HK-2 (cell line): Measurements from ENCODE around the gene ECT2.
"Not testable (repeated sequence)": the region's sequence is repeated elsewhere in the genome, so short reads cannot be mapped to it uniquely, and the experiment has no call there.

Source experiments
- DNase-seq: peaks from one replicate; pipeline ENCODE4 v3.0.0-alpha.2; 2018; ENCODE audit not compliant: unreplicated experiment

Gene ECT2

DNA sequence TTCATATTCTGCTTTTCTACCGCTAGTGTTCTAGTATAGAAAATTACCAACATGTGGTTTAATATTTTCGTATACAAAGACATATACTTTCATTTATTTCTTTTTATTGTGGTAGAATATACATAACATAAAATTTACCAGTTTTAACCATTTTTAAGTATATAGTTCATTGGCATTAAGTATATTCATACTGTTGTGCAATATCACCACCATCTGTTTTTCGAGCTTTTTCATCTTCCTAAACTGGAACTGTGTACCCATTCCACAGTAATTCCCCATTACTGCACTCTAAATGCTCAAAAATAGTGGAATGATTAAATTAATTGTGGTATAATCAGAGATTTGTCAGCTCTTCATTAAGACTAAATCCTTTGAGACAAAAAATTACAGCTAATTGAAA is 62.9 kb downstream of the ECT2 start:
- DNase-seq = no peak

DNA sequence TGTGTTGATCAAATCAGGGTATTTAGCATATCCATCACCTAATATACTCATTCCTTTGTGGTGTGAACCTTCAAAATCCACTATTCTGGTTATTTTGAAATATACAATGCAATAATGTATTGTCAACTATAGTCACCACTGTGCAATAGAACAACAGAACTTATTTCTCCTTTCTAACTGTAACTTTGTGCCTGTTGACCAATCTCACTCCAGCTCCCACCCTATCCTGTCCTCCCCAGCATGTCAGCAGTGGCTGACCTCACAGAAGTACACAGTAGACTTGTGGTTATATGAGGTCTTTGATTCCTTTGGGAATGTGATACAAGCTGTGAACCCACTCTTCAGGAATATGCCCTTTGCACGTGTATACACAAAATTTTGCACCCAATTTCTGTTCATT is 64.2 kb downstream of the ECT2 start:
- DNase-seq = no peak

DNA sequence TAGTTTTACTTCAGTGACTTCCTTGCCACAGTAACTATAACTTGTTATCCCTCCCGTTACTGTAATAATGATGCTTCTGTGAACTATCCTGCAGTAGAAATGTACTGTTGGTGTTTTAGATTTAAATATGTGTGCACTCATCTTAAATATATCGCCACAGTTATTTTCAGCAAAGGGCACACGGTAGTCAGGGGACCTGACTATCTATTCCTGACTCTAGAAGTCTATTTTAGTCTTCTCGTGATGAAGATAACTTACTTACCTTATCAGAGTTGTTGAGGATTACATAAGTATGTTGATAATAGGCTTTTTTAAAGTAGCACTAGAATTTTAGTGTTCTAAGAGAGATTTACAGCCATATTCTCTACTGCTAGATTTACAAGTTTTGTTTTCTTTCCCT is 65.3 kb downstream of the ECT2 start:
- no peak for DNase-seq

DNA sequence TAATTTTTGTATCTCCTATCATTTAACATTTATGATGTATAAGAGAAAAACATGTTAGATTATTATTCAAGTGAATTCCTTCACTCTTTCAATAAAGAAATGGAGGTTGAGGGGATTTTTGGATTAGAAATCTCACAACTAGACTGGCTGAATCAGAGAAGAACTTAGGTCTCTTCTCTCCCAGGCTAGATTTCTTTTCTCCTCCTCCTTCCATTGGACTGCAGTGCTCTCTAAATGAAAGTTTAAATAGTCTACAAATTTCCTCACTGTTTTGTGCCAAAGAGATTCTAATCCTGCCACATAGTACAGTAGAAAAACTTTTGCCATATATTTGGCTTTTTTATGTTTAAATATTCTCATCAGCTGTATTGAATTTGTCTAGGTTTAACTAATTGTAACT is 65.8 kb downstream of the ECT2 start:
- no peak for DNase-seq

DNA sequence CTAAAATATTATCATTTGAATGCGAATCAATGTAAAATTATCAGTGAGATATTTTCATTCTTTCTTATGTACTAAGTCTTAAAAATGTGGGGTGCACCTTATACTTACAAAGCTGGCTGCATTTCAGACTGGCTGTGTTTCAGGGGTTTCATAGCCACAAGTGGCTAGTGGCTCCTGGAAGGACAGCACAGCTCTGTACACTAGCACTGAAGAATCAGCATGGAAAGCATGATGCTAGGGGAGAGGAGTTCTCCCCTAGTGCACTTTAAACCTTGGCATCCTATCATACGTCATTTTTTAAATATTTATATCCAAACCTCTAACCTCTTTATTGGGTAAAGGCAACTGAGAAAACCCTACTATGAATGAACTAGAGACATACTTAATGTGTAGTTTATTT is 66.4 kb downstream of the ECT2 start:
- no peak for DNase-seq

DNA sequence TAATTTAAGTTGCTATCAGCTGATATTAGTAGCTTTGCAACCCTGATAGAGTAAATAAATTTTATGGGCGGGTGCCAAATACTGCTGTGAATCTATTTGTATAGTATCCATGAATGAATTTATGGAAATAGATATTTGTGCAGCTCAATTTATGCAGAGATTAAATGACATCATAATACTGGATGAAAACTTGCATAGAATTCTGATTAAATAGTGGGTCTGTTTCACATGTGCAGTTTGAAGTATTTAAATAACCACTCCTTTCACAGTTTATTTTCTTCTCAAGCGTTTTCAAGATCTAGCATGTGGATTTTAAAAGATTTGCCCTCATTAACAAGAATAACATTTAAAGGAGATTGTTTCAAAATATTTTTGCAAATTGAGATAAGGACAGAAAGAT is 70.0 kb downstream of the ECT2 start:
- DNase-seq = no peak

DNA sequence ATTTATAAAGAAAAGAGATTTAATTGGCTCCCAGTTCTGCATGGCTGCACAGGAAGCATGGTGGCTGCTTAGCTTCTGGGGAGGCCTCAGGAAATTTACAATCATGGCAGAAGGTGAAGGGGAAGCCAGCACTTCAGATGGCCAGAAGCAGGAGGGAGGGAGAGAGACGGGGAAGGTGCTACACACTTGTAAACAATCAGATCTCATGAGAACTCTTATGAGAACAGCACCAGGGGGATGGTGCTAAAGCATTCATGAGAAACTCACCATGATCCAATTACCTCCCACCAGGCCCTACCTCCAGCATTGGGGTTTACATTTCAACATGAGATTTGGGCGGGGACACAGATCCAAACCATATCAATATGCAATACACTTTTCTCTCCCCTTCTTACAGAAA is 73.7 kb downstream of the ECT2 start:
- no peak for DNase-seq

DNA sequence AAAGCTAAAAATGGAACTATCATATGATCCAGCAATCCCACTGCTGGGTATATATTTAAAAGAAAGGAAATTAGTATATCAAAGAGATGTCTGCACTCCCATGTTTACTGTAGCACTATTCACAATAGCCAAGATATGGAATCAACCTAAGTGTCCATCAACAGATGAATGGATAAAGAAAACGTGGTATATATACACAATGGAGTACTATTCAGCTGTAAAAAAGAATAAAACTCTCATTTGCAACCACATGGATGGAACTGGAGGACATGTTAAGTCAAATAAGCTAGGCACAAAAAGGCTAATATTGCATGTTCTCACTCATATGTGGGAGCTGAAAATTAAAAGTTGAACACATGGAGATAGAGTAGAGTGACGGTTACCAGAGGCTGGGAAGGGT is 76.7 kb downstream of the ECT2 start:
- not testable (repeated sequence) for DNase-seq

DNA sequence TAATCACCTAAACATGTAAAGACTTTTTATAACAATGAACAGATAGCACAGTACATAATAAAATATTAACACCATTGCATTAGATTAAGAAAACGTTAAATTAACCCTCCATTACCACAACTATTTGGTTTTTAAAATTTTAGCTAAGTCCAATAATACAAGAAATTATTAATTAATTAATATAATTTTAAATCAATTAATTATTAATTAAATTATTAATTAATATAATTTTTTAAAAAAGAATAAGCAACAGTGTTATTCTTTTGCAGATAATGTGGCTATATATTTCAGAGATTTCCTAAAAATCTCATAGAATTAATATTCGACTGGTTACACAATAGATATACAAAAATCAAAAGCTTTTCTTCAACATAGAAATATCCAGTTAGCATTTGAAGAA is 82.5 kb downstream of the ECT2 start:
- DNase-seq = no peak

DNA sequence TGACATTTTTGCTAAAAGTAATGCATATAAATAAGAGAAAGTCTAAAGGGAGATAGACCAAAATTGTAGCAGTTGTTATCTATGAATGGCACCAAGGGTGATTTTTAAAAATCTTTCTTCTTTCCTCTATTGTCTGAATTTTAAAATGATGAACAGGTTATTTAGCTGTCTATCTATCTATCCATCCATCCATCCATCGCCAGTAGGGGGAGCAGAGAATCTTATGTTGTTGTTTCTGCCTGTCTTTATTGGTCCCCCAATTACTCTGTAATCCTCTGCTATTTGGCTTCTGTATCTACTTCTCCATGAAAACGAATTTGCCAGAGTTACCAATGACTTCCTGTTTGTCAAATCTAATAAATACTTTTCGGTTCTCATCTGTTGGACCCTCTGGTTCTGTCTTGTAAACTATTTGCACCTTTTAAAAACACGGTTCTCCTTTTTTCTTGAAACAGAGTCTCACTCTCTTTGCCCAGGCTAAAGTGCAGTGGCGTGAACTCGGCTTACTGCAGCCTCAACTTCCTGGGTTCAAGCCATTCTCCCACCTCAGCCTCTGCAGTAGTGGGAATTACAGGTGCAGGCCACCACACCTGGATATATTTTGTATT is 86.0 kb downstream of the ECT2 start:
- DNase-seq = peak; percentile 17

DNA sequence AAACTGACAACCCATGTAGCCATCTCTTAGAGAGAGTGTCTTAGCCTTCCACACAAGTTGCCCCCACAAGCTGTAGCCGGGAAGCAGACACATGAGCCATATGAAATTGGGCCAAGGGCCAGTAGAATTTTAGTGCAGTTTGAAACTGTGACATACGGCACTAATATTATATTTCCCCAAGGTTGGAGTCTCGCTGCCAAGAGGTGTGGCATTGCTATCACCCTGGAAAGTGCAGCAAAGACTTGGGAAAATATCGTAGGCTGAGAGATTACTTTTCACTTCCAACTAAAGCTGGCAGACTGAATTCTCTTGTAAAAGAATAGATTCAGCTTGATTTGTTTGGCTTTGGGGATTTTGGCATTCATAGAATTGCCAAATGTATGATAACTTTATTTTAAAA is 89.2 kb downstream of the ECT2 start:
- no peak for DNase-seq

DNA sequence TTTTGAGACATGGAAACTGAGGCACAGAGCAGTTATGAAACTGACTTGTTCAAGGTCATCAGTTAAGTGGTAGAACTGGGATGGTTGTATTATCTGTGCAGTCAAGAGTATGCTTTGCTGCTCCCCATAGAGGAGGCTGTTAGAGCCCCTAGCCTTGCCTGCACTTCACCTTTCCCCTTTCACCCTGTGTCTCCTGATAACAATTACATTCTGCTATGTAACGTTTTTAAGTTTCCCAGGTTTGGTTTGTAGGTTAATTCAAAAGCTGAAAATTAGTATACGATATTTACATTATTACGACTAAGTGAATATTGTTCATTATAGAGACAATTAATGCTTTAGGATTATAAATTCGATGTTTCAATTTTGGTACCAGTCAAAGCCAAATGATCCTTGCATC is 89.9 kb downstream of the ECT2 start:
- DNase-seq = no peak

DNA sequence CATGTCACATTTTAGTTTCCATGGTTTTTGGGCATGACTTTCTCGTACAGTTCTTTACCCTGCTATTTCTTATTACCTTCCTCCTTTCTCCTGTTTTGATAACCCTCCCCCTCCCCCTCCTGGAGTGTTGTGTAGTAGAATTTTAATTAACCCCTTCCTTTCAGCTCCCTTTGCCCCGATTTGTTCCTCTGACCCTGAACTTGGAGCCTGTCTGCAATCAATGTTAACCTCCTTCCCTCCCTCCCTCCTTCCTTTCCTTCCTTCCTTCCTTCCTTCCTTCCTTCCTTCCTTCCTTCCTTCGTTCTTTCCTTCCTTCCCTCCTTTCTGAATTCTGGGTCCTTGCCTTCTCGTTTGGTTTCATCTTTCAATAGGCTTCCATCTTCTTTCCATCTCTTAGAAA is 90.4 kb downstream of the ECT2 start:
- no peak for DNase-seq

DNA sequence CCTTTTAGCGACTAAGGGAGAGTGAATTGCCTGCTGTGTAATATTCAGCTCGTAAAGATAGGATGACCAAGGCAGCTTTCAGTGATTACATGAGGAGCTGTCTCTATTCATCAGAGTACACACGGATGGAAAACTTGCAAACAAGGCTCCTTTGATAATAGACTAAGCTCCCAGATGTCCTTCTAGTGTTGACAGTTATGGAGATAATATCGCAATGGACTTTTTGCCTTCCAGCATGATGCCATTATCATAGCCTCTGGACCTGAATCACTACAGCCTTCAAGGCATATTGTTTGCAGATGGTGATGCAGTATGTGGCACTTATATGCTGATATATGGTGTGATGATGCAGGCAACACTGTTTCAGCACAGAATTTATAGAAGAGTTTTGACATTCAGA is 93.9 kb downstream of the ECT2 start:
- no peak for DNase-seq

DNA sequence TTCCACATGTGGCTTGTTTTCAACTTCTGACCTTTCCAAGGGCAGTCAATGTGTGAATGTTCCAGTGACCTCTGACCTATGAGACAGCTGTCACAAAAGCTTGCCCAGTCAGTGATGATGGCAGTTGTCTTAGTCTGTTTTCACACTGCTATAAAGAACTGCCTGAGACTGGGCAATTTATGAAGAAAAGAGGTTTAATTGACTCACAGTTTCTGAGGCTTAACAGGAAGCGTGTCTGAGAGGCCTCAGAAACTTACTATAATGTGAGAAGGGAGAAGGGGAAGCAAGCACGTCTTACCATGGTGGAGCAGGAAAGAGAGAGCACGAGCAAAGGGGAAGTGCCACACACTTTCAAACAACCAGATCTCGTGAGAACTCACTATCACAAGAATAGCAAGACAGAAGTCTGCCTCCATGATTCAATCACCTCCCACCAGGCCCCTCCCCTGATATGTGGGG is 95.6 kb downstream of the ECT2 start:
- no peak for DNase-seq

DNA sequence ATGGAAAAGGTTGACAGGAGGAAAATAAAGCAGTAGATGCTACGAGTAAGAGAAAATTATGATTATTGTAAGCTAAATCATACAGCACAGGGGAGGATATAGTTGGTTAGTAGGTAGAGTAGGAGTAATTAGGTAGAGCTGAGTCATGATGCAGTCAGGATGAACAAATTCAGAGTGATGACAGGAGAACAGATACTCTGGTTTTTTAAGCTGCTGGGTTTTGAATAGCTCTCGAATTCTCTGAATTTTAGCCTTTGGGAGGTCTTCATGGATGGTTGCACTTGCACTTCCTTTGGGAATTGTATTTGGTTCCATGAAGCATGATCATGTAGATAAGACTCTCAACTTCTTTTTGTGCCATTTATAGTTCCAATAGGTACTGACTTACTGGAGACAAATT is 96.2 kb downstream of the ECT2 start:
- DNase-seq = peak; percentile 19

DNA sequence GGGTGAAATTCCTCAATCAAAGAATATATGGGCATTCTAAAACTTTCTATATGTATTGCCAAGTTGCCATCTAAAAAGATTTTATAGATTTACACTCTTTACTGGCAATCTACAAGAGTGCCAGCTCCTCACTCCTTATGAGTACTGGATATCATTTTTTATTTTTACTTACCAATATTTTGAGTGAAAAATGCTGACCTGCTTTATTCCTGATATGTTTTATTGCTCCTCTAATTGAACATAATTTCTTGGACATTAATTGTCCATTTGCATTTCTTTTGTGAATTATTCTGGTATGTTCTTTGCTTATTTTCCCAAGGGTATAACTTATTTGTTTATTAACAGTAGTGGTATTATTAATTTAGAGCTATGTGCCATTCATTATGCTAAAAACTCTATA is 96.8 kb downstream of the ECT2 start:
- no peak for DNase-seq

DNA sequence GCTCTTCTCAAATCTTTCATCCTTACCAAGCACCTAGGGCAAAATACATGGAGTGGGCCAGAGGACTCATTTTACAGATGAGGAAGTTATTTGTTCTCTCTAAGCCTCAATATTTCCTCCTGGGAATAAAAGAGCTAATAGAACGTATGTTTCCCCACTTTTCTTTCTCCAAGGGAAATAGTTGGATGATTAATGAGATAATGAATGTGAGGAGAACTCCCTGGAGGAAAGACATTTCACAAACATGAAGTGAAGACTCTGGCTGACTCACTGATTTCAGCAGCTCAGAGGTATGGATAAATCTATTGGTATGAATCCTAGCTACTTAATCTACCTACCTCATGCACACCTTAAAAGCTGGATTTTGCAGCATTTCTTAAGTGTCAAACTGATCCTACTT is 98.4 kb downstream of the ECT2 start:
- no peak for DNase-seq

DNA sequence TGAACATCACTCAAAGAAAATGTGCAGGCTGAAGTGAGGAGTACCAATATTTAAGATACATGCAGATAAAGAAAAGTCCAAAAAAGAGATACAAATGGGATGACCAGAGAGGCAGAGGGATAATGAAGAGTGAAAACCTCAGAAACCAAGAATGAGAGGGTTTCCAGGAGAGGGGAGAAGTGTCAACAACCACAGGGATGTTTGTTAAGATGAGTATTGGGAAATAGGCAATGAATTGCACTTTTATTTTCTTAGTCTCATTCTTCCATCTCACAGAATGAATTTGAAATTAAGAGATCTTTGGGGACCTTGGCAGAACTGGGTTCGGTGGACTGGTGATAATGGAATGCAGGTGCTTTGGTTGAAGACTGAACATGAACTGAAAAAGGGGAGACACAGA is 102.5 kb downstream of the ECT2 start:
- no peak for DNase-seq

DNA sequence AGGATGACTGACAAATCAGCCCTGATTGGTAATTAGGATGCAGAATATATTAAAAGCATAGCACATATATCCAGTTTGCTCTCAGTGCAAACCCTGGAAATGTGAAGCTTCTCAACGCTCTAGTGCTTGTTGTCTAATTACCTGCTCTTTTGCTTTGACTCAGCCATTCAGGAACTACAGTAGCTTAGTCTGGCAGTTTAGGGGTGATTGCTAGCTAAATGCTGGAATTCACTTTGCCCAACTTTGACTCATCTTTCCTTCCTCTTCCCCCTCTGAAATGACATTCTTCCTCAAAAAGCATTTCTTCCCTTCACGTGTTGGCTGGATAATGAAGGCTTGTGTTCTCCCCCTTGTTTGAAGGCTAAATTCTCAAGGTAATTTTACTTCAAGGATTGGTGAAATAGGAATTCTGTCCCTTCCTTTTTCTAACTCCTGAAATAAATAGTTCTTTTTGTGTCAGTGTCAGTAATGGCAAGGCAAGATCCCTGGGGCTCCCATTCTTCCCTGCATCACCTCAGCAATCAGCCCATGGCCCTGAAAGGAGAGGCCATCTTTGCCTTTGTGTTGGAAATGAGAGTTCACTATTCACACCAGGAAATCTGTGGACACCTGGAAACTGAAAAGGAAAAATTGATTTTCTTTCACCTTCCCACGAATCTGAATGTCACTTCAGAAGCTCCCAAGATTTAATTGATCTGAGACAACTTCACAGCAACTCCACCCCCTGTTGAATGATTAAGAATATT is 103.6 kb downstream of the ECT2 start:
- DNase-seq = no peak

DNA sequence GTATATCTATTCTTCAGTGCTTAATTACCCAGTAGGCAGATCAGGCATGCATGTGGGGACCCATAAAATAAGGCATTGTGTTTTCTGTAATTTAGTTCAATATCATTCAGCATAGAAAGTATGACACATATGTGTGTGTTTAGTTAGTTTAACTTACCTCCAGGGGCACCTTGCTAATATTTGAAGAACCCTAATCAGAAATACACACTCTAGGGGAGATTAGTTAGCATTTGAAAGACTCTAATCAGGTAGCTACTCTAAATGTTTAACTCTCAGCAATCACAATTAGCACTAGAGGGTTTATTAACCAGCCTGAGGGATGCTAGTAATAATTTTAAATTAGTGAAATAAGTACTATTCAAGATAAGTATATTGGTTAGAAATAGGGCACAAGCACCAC is 104.5 kb downstream of the ECT2 start:
- no peak for DNase-seq

DNA sequence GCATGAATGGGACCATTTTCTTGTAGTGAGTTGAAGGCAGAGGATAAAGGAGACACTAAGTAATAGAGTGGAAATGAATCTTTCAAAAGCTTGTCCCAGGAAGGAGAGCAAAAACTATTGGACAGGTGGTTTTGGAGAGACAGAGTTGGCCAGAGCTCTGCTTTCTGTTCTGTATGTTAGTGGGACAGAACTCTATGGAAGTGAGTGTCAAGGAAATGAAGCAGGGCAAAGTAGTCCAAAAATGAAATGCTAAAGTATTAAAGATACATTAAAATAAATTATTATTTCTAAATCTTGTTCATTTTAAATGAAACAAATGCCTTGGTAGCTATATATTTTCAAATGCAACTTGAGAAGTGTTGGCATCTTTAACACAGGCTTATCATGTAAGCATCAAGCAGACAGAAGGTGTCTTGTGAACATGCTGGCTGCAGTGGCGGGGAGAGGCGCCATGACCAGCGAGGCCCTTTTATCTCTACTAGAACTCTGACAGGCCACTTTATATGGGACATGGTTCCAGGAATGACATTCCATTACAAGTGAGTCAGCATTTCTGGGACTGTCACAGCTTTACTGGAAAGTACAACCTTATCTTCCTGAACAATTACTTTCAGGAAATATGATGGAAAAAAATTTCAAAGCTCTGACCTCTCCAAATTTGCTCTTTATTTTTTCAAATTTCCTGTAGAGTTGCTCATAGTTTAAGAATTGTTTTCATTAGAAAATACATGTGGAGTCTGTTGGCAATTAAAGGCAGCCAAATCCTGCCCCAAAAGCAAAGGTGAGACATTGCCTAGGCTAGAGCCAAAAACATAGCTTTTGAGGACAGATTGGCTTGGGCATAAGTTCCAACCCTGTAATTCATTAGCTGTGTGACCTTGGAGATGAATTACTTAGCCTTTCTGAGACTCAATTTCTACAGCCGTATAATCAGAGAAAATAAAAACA is 106.5 kb downstream of the ECT2 start:
- peak; percentile 21 for DNase-seq

DNA sequence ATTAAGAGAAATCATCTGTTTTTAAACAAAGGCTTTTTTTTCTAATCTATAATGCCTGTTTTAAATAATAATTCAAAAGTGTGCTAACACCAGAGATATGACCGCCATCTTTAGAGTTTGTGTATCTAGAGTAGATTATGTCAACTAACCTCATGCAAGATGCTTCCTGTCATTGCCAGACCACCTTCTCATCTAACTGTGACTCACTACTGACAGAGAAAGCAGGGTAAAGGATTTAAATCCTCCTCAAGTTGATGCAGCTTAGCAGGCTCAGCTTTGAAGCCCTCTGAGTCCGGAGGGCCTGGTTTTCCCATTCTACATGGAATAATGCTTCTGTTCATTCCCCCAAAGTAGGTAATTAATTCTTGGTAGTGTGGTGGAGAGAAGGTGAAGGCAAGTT is 108.5 kb downstream of the ECT2 start:
- no peak for DNase-seq
